GM03348 (cell line): ENCODE results near the gene HNRNPL.
"Not testable (repeated sequence)": the region's sequence is repeated elsewhere in the genome, so short reads cannot be mapped to it uniquely, and the experiment has no call there.

ENCODE experiments used
- DNase-seq: peaks from one replicate; pipeline ENCODE4 v3.0.0; 2012; ENCODE audit warnings: low spot score

The HNRNPL gene

DNA sequence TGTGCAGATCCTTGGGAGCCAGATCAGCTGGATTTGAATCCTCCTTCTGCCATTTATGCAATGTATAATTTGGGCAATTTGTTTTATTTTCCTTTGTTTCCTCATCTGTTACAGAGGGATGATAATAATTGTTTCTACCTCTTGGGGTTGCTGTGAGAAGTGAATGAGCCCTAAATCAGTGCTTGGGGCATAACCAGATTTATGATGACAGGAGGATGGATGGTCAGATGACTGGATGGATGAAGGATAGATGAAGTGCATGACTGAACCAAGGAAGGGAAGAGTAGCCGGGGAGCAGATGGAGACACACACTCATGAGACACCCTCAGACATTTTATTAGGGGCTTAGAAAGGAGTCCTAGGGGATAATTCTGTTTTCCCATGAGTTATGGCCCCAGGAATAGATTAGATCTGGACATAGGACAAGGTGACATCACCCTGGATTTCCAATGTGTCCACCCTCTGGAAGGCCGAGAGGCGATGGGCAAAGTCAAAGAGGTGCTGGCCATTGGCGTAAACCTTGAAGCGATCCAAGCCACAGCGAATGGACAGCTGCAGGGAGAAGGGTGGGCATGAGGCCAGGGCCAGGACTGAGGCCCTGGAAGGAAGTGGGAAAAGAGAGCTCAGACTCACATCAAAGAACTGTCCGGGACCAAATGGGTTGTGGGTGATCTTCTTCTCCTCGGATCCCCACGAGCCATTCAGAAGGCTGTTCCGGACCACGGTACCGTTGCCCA lies 48.3 kb downstream of the HNRNPL start:
- DNase-seq: no peak

DNA sequence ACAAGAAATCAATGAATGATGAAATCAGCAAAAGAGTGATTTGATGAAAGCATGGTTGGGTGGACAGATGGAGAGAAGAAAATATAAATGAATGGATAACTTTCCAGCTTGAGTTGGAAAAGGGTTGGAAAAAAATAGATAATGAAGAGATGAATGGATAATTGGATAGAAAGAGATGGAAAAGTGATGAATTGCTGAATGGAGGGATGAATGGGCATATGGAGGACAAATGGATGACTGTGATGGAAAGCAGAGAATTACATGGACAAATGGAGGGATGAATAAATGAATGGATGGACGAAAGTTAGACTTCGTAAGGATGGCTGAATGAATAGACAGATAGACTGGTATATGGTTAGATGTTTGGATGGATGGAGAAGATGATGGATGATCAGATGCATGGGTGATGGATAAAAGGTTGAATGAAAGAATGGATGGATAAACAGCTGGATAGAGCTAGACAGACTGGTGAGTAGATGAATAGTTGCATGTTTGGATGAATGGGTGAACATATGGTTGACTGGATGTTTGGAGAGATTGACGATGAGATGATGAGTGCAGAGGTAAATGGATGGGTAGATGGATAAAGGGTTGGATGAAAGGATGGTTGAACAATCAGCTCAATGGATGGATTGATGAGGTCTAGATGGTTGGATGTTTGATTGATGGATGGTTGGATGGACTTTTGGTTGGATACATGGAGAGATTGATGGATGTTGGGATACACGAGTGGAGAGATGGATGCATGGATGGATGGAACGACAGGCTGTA lies 49.0 kb downstream of the HNRNPL start:
- DNase-seq: no peak

DNA sequence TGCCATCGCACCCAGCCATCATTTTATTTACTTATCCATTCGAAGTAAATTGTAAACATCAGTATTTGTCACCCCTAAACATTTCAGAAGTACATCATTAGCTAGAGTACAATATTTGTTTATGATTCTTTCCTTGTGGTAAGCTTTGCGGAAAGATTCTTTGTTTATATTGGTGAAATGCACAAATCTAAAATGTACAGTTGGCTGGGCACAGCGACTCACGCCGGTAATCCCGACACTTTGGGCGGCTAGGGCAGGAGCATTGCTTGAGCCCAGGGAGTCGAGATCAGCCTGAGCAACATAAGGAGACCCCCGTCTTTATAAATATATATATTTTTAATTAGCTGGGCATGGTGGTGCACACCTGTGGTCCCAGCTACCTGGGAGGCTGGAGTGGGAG lies 50.7 kb downstream of the HNRNPL start:
- DNase-seq: no peak

DNA sequence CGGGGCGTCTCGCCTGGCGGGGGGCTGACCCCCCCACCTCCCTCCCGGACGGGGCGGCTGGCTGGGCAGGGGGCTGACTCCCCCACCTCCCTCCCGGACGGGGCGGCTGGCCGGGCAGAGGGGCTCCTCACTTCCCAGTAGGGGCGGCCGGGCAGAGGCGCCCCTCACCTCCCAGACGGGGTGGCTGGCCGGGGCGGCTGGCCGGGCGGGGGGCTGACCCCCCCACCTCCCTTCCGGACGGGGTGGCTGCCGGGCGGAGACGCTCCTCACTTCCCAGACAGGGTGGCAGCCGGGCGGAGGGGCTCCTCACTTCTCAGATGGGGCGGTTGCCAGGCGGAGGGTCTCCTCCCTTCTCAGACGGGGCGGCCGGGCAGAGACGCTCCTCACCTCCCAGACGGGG lies 52.0 kb downstream of the HNRNPL start:
- DNase-seq: not testable (repeated sequence)

DNA sequence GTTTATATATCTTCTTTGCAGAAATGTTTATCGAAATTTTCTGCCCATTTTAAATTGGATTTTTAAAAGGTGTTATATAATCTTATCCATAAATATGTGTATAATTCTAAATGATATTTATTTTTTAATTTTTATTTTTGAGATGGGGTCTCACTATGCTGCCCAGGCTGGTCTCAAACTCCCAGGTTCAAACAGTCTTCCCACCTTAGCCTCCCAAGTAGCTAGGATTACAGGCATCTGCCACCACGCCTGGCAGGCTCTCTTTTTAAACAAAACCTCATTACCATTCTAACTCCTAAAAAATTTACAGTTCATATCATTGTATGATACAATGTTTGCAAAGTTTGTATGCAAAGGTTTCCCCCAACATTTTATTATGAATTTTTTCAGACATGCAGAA lies 53.6 kb downstream of the HNRNPL start:
- no peak for DNase-seq

DNA sequence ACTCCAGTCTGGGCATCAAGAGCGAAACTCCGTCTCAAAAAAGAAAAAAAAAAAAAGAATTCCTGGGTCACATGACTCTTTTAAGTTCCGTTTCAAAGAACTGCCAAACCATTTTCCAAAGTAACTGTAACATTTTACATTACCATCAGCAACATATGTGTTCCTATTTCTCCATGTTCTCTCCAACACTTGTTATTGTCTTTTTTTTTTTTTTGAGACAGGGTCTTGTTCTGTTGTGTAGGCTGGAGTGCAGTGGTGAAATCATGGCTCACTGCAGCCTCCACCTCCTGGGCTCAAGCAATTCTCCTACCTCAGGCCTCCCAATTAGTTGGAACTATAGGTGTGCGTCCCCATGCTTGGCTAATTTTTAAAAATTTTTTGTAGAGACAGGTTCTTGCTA lies 54.2 kb downstream of the HNRNPL start:
- DNase-seq: no peak

DNA sequence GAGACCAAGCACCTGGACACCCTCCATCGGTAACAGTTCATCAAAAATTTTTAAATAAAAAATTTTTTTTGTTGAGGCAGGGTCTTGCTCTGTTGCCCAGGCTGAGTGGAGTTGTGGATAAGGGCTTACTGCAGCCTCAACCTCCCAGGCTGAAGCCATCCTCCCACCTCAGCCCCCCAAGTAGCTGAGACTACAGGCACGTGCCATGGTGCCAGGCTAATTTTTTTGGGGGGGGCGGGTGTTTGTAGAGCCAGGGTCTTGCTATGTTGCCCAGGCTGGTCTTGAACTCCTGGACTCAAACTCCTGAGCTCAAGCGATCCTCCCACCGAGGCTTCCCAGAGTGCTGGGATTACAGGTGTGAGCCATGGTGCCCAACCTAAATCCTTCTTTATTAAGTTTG lies 56.1 kb downstream of the HNRNPL start:
- no peak for DNase-seq

DNA sequence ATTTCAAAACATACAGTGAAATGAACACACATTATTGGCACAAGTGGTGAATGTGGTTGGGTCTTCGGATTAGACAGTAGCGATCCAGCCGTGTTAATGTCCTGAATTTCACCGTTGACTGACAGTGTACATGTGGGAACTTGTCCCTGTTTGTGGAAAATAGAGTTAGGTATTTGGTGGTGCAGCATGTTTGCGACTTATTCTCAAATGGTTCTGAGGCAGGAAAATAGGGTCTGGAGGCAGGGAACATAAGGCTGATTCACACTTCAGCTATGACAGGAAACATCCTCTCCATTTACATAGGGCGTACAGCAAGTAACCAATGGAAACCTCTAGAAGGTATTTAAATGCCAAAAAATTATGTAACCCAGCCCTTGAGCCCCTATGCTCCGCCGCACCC lies 56.6 kb downstream of the HNRNPL start:
- no peak for DNase-seq

DNA sequence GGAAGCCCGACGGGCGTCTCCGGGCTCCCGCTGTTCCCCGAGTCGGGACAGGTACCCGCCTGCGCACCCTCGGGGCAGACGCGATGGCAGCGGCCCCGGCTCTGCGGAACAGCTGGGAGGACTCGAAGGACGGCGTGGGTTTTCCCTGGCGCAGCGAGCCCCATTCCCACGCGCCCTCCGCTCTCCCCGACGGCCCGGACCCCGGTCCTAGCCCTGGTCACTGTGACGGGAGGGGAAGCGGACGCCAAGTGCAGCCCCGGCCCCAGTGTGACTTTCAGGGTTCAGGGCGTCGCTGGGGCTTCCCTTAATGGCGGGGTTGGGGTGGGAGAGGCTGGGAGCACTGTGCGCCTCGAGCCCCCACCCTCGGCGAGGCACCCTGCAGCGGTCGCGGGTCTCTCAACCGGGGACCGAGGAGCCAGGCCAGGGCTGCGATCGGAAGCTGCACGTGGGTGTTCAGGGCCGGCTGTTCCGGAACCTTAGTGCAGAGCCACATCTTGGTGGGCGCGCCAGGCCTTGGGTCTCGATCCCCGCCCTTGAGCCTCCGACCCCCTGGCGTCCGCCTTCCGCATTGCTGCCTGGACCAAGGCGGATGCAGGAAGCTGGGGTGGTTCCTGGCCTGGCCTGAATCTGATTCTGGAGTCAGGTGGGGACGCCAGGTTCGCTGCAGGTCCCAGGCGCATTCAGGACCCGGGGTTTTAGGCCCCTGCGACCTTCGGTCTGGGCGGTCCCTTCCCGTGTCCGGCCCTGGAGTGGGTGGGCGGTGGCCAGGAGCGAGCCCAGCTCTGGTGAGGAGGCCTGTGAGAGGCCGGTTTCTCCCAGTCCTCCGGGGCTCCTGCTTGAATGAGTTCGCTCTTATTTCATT lies 57.3 kb downstream of the HNRNPL start:
- peak; percentile 56 for DNase-seq

DNA sequence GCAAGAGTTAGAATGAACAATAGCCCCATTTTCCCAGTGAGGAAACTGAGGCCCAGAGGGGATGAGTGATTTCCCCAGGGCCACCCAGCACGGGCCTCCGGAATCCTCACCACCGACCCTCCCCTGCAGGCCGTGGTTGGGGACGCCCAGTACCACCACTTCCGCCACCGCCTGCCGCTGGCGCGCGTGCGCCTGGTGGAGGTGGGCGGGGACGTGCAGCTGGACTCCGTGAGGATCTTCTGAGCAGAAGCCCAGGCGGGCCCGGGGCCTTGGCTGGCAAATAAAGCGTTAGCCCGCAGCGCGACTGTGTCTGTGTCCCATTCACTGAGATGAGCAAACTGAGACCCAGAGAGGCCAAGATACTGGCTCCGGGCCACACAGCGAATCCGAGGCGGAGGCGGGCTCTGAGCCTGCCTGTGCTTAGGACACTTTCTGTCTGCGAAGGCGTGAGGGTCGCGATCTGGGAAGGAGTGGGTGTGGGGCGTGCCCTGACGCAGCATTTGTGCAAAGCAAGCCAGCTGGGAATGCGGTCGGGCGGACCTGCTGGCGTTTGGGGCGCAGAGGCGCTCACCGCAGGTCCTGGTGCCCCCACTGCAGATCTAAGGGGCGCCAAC lies 58.2 kb downstream of the HNRNPL start:
- not testable (repeated sequence) for DNase-seq

DNA sequence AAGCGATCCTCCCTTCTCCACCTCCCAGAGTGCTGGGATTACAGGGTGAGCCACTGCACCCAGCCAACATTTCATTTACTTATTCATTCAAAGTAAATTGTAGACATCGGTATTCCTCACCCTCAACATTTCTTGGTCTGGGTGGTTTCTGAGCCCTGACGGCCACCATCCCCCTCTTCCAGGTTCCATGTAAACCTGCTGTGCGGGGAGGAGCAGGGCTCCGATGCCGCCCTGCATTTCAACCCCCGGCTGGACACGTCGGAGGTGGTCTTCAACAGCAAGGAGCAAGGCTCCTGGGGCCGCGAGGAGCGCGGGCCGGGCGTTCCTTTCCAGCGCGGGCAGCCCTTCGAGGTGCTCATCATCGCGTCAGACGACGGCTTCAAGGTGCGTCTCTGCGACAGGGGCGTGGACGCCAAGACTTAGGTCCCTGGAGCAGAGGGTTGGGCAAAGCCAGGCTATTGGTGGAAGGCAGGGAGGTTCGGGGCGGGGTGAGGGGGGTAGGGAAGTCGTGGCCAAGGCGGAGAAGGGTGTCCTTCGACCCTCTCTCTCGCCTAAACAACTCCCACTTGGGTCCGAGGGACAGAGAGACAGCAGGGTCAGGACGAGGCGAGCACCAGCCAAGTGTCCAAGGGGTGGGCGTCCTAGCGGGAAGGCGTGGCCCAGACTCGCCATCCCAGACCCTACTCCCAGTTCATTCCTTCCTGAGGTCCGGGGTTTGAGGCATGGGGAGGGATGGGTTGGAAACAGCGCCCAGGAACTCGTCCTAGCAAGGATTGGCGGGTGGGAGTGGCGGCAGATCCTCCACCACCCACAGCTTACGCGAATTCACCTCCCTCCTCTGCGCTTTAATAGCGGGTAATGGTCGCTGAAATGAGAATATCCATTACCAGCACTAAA lies 59.0 kb downstream of the HNRNPL start:
- not testable (repeated sequence) for DNase-seq

DNA sequence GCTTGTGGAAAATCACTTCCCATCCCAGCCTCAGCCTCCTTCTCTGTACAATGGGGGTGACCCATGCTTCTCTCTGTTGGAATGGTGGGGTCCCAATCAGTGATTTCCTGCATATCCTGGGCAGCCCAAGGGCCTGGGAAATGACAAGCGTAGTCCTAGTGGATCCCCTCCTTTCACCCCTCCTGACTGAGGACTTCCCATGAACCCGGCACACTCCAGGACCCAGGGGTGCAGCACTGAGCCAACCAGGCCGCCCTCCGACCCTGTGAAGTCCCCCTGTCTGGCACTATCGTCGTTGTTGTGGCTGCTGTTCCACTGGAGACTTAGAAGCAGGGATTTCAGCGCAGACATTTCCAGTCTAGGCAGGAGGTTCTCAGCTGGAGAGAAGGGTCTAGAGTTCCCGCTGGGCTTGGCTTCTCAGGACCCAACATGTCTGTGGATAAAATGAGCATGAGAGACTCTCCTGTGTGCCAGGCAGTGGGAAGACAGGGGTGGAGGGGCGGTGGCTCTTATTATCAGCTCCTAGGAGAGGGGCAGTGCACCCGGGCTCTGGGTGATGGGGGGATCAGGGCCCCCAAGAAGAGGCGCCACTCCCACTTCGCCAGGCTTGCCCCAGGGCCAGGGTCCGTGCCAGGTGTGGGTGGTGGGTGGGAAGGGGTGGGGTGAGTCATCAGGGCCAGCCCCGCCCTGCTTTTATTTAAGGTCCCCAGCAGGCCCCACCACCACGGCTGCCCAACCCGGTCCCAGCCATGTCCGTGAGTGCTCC lies 61.1 kb downstream of the HNRNPL start, which contains the start of gene LGALS7B:
Gene LGALS7B, plus strand, starts transcription at position 723 of the 766 bp plus-strand sequence. Its CDS starts 27 bp downstream, at position 750.
- DNase-seq: no peak

DNA sequence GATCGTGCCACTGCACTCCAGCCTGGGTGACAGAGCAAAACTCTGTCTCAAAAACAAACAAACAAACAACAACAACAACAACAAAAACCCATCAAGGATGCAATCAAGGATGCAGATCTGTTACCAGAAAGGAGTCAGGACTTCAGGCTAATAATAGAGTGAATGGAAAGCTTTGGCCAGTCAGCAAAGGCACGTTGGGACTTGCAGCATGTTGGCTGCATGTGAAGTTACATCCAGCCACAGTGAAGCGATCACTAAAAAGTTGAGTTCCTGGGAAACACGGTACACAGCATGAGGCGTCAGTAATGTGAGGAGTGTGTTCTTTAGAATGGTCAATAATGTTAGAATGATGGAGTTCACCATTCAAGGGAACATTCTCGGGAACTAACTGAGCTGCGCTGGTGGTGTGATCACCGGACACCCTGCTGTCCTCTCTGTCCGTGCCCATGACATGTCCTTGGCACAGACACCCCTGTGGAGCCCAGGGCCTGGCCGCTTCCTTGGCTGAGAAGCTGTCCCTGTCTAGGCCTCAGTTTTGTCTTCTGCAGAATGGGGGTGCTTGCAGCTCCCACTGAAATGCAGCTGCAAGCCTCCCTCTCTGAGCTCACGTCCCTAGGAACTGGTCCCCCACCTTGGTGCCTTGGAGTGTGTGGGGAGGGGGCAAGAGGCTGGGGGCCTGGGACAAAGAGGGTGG lies 63.1 kb downstream of the HNRNPL start:
- no peak for DNase-seq
